Activated gamma-delta T cell treated with Interleukin-2 at 50 U/mL for 16 hours (primary cell): ENCODE measurements around the gene MGAT5.
"Not testable (repeated sequence)": the region's sequence is repeated elsewhere in the genome, so short reads cannot be mapped to it uniquely, and the experiment has no call there.

ENCODE experiments used
- DNase-seq: peaks from one replicate; pipeline ENCODE4 v3.0.0-alpha.2; 2020

MGAT5 gene

GRCh38 chr2:134457765-134458472, 204.0 kb downstream of the MGAT5 start:
- no peak for DNase-seq

- no peak for DNase-seq
Observed at GRCh38 chr2:134458473-134458853, 204.6 kb downstream of the MGAT5 start.

- no peak for DNase-seq
Observed at GRCh38 chr2:134458950-134459349, 205.1 kb downstream of the MGAT5 start.

- DNase-seq, result no peak
Observed at GRCh38 chr2:134459706-134460406, 206.0 kb downstream of the MGAT5 start.

GRCh38 chr2:134460583-134460998, 206.7 kb downstream of the MGAT5 start:
- DNase-seq, result no peak

- DNase-seq, result no peak
Observed at GRCh38 chr2:134461511-134461910, 207.6 kb downstream of the MGAT5 start.

GRCh38 chr2:134462275-134462674, 208.4 kb downstream of the MGAT5 start:
- DNase-seq, result no peak

- DNase-seq, result no peak
Observed at GRCh38 chr2:134462791-134463698, 209.2 kb downstream of the MGAT5 start.

GRCh38 chr2:134463699-134464022, 209.8 kb downstream of the MGAT5 start:
- no peak for DNase-seq

GRCh38 chr2:134465228-134466105, 211.6 kb downstream of the MGAT5 start:
- DNase-seq, result no peak

- peak; percentile 23 for DNase-seq
Observed at GRCh38 chr2:134466141-134466540, 212.3 kb downstream of the MGAT5 start.

- DNase-seq, result no peak
Observed at GRCh38 chr2:134468164-134468563, 214.3 kb downstream of the MGAT5 start.

GRCh38 chr2:134468776-134469175, 214.9 kb downstream of the MGAT5 start:
- DNase-seq, result no peak

- DNase-seq, result no peak
Observed at GRCh38 chr2:134469516-134470115, 215.7 kb downstream of the MGAT5 start.

GRCh38 chr2:134470561-134471168, 216.8 kb downstream of the MGAT5 start:
- DNase-seq, result no peak

GRCh38 chr2:134476982-134477381, 223.1 kb downstream of the MGAT5 start:
- DNase-seq, result not testable (repeated sequence)

GRCh38 chr2:134479696-134480330, 225.9 kb downstream of the MGAT5 start:
- DNase-seq, result no peak

- no peak for DNase-seq
Observed at GRCh38 chr2:134482131-134482723, 228.4 kb downstream of the MGAT5 start.

- no peak for DNase-seq
Observed at GRCh38 chr2:134482766-134483340, 229.0 kb downstream of the MGAT5 start.

GRCh38 chr2:134489732-134490384, 236.0 kb downstream of the MGAT5 start:
- DNase-seq, result no peak
